IgD-negative memory B cell (primary cell): ENCODE data around the gene SH3RF3. TPM values are rescaled to one million over a fixed set of nuclear protein-coding genes. Genes with fewer than 3 reads are reported as not detected.
A peak's percentile ranks its signal among the peaks of the same experiment; 100 is the strongest.

Source experiments
- H3K27ac Mint-ChIP-seq, 3 donors: one replicate each; pipeline ENCODE4 v1.8.0; 2020 to 2022; ENCODE audit warnings: mild to moderate bottlenecking in 3 of 3, mixed read lengths in 3 of 3, moderate library complexity in 1 of 3
- H3K27me3 Mint-ChIP-seq: one replicate; pipeline ENCODE4 v1.8.0; 2021; ENCODE audit warnings: mixed read lengths
- H3K36me3 Mint-ChIP-seq: one replicate; pipeline ENCODE4 v1.8.0; 2020; ENCODE audit warnings: mild to moderate bottlenecking, mixed read lengths
- H3K4me1 Mint-ChIP-seq, 3 donors: one replicate each; pipeline ENCODE4 v1.8.0; 2020 to 2022; ENCODE audit warnings: mixed read lengths in 3 of 3, mild to moderate bottlenecking in 1 of 3
- H3K4me3 Mint-ChIP-seq, 4 donors: one replicate each; pipeline ENCODE4 v1.8.0; 2020 to 2022; ENCODE audit warnings: mild to moderate bottlenecking in 4 of 4, mixed read lengths in 4 of 4, moderate library complexity in 3 of 4
- H3K9me3 Mint-ChIP-seq, 3 donors: one replicate each; pipeline ENCODE4 v1.8.0; 2020 to 2021; ENCODE audit warnings: mixed read lengths in 3 of 3, mild to moderate bottlenecking in 1 of 3
- polyA plus RNA-seq: library from polyadenylated mRNA; unstranded; fragments of 300-500 nt; fragmentation: Illumina TruSeq; gene quantifications from one replicate; pipeline ENCODE4 v1.2.3, GENCODE V29; 2021

The SH3RF3 gene
- polyA plus RNA-seq, 1 donor from 2014 or later: not detected

- H3K36me3 Mint-ChIP-seq: no peaks in the 10 kb centered on the region
- peaks cover 0 to 3% (median 0%) of the 10 kb centered on the region in 3 donors for H3K4me1 Mint-ChIP-seq
- H3K4me3 Mint-ChIP-seq: no peak overlapping the region
- H3K27ac Mint-ChIP-seq: no peak overlapping the region
- H3K9me3 Mint-ChIP-seq: no peaks in the 10 kb centered on the region
- H3K27me3 Mint-ChIP-seq: peaks cover 4% of the 10 kb centered on the region
These were observed 172.7 kb downstream of the SH3RF3 start for GRCh38 chr2:109301746-109302145.

DNA sequence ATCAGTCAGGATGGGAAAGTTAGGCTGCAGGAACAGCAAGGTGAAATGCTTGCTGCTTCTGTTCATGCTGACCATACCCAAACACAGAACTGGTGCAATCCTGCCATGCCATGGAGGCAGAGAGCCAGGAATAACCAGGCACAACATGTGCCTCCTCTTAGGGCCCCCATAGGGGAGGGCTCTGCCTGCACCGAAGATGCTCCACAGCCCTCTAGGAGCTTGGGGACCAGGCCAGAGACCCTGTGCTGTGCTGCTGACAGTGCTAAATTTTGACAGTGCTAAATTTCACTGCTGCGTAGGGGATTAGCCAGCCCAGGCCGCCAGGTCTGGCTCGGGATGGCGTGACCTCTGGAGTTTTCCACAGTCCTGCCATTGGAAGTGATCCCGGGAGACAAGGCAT is 173.3 kb downstream of the SH3RF3 start:
- Mint-ChIP-seq H3K9me3 (no peaks in the 10 kb centered on the region), H3K36me3 (no peaks in the 10 kb centered on the region), H3K27me3 (peaks cover 4% of the 10 kb centered on the region), H3K4me1 (peaks cover 0 to 3% (median 0%) of the 10 kb centered on the region in 3 donors), H3K4me3 (no peak overlapping the region), H3K27ac (no peak overlapping the region)

DNA sequence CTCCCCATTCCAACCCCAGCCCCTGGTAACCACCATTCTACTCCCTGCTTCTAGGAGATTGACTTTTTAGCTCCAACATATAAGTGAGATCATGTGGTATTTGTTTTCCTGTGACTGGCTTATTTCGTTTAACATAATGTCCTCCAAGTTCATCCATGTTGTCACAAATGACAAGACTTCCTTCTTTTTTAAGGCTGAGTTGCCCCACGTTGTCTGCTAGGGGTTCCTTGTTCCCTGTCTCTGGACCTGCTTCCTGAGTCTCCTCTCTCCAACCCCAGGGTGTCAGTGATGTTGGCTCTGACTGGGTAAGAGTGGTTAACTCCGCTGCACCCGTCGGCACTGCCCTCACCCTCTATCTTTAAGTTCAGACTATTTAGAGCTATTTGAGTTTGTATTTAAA is 175.2 kb downstream of the SH3RF3 start:
- Mint-ChIP-seq H3K27ac (no peak overlapping the region), H3K4me1 (peaks cover 0 to 3% (median 0%) of the 10 kb centered on the region in 3 donors), H3K27me3 (peaks cover 4% of the 10 kb centered on the region)

GRCh38 chr2:109304731-109305470 is 175.9 kb downstream of the SH3RF3 start:
- peaks cover 0 to 3% (median 0%) of the 10 kb centered on the region in 3 donors for H3K4me1 Mint-ChIP-seq
- peak overlapping the region in 1 of 3 donors; percentile 67 for H3K27ac Mint-ChIP-seq
- H3K9me3 Mint-ChIP-seq: peaks cover 0 to 3% (median 0%) of the 10 kb centered on the region in 3 donors
- peaks cover 4% of the 10 kb centered on the region for H3K27me3 Mint-ChIP-seq
- H3K36me3 Mint-ChIP-seq: no peaks in the 10 kb centered on the region
- H3K4me3 Mint-ChIP-seq: no peak overlapping the region

More for the DNA sequence above, 175.2 kb downstream of the SH3RF3 start:
- H3K9me3 Mint-ChIP-seq: peaks cover 0 to 2% (median 0%) of the 10 kb centered on the region in 3 donors
- no peak overlapping the region for H3K4me3 Mint-ChIP-seq
- H3K36me3 Mint-ChIP-seq: no peaks in the 10 kb centered on the region

GRCh38 chr2:109305490-109306167 is 176.6 kb downstream of the SH3RF3 start:
- Mint-ChIP-seq H3K27ac (peak overlapping the region in 1 of 3 donors; percentile 67), H3K4me3 (no peak overlapping the region), H3K9me3 (peaks cover 0 to 3% (median 0%) of the 10 kb centered on the region in 3 donors), H3K4me1 (peaks cover 0 to 3% (median 0%) of the 10 kb centered on the region in 3 donors), H3K27me3 (peaks cover 4% of the 10 kb centered on the region), H3K36me3 (no peaks in the 10 kb centered on the region)

DNA sequence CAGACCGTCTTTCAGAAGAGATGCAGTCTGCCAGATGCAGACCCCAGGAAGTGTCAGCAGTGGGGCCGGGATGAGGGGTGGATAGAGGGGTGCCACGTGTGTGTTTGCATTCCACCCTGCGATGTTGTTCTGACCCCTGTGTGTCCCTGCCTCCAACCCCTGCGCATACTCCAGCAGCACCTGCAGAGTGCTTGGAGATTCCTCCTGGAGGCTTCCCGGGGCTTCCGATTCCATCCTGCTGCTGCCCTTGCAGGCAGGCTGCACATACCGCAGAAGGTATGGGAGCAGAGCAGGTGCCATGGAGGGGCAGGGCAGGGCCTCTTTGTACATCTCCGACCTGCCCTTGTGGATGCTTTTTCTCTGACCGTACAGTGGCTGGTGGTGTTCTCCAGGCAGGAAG is 177.2 kb downstream of the SH3RF3 start:
- peaks cover 4% of the 10 kb centered on the region for H3K27me3 Mint-ChIP-seq
- H3K27ac Mint-ChIP-seq: no peak overlapping the region
- peaks cover 0 to 3% (median 0%) of the 10 kb centered on the region in 3 donors for H3K4me1 Mint-ChIP-seq

GRCh38 chr2:109311771-109312170 is 182.8 kb downstream of the SH3RF3 start:
- Mint-ChIP-seq H3K27ac (no peak overlapping the region), H3K9me3 (peaks cover 0 to 3% (median 0%) of the 10 kb centered on the region in 3 donors), H3K36me3 (no peaks in the 10 kb centered on the region), H3K4me3 (no peak overlapping the region), H3K4me1 (no peaks in the 10 kb centered on the region), H3K27me3 (peaks cover 10% of the 10 kb centered on the region)

More for the DNA sequence above, 177.2 kb downstream of the SH3RF3 start:
- peaks cover 0 to 3% (median 0%) of the 10 kb centered on the region in 3 donors for H3K9me3 Mint-ChIP-seq
- no peak overlapping the region for H3K4me3 Mint-ChIP-seq
- H3K36me3 Mint-ChIP-seq: no peaks in the 10 kb centered on the region

DNA sequence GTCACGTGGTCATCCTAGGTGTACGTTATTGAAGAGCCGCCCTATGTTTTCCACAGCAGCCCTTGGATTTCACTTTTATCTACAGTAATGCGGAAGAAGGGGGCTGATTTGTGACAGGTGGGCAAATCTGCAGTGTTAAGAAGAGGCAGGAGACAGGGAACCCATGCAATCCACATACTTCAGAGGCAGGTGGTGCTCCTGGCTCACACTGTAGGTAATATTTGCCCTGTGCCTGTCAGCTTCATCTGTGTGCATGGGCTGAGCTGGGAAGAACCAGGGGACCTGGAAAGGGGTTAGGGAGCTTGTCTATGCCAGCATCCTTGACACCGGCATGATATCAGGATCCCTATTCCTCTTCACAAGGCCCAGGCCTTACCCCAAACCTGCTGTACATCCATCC is 183.9 kb downstream of the SH3RF3 start:
- peaks cover 10% of the 10 kb centered on the region for H3K27me3 Mint-ChIP-seq
- no peaks in the 10 kb centered on the region for H3K36me3 Mint-ChIP-seq
- H3K4me1 Mint-ChIP-seq: no peaks in the 10 kb centered on the region
- H3K9me3 Mint-ChIP-seq: peaks cover 0 to 3% (median 0%) of the 10 kb centered on the region in 3 donors
- no peak overlapping the region for H3K27ac Mint-ChIP-seq
- no peak overlapping the region for H3K4me3 Mint-ChIP-seq

DNA sequence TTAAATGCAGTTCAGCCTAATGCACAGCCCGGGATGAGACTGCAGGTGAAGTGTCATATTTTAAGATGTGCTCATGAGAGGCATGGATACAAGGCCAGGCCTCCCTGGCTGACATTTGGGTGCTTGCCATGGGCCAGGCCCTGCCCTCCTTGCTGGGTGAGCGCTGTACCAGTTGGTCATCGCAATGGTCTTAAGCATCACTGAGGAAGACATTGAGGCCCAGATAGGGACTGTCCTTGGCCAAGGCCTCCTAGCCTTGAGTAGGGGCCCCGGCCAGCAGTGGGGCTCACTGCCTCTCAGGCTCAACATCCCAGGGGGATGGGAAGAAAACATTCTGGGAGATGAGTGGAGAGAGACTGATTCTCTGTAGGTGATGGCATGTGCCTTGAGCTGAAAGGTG is 184.3 kb downstream of the SH3RF3 start:
- H3K4me3 Mint-ChIP-seq: peak overlapping the region in 1 of 4 donors; percentile 39
- no peaks in the 10 kb centered on the region for H3K36me3 Mint-ChIP-seq
- no peak overlapping the region for H3K27ac Mint-ChIP-seq
- H3K27me3 Mint-ChIP-seq: peaks cover 11% of the 10 kb centered on the region
- peaks cover 0 to 3% (median 0%) of the 10 kb centered on the region in 3 donors for H3K9me3 Mint-ChIP-seq
- H3K4me1 Mint-ChIP-seq: no peaks in the 10 kb centered on the region

- H3K4me1 Mint-ChIP-seq: no peaks in the 10 kb centered on the region
- no peak overlapping the region for H3K27ac Mint-ChIP-seq
- H3K4me3 Mint-ChIP-seq: no peak overlapping the region
These were observed 187.1 kb downstream of the SH3RF3 start for GRCh38 chr2:109316091-109316490.

GRCh38 chr2:109317471-109318095 is 188.6 kb downstream of the SH3RF3 start:
- Mint-ChIP-seq H3K27me3 (peaks cover 8% of the 10 kb centered on the region), H3K4me3 (no peak overlapping the region), H3K27ac (no peak overlapping the region), H3K36me3 (no peaks in the 10 kb centered on the region), H3K4me1 (no peaks in the 10 kb centered on the region), H3K9me3 (no peaks in the 10 kb centered on the region)

More at GRCh38 chr2:109316091-109316490, 187.1 kb downstream of the SH3RF3 start:
- H3K36me3 Mint-ChIP-seq: no peaks in the 10 kb centered on the region
- H3K27me3 Mint-ChIP-seq: peaks cover 11% of the 10 kb centered on the region
- H3K9me3 Mint-ChIP-seq: no peaks in the 10 kb centered on the region

- H3K9me3 Mint-ChIP-seq: no peaks in the 10 kb centered on the region
- no peak overlapping the region for H3K4me3 Mint-ChIP-seq
- H3K27ac Mint-ChIP-seq: no peak overlapping the region
- no peaks in the 10 kb centered on the region for H3K4me1 Mint-ChIP-seq
- H3K36me3 Mint-ChIP-seq: no peaks in the 10 kb centered on the region
- peaks cover 7% of the 10 kb centered on the region for H3K27me3 Mint-ChIP-seq
These were observed 189.3 kb downstream of the SH3RF3 start for GRCh38 chr2:109318150-109318948.

- no peaks in the 10 kb centered on the region for H3K4me1 Mint-ChIP-seq
These were observed 189.9 kb downstream of the SH3RF3 start for GRCh38 chr2:109318949-109319342.

DNA sequence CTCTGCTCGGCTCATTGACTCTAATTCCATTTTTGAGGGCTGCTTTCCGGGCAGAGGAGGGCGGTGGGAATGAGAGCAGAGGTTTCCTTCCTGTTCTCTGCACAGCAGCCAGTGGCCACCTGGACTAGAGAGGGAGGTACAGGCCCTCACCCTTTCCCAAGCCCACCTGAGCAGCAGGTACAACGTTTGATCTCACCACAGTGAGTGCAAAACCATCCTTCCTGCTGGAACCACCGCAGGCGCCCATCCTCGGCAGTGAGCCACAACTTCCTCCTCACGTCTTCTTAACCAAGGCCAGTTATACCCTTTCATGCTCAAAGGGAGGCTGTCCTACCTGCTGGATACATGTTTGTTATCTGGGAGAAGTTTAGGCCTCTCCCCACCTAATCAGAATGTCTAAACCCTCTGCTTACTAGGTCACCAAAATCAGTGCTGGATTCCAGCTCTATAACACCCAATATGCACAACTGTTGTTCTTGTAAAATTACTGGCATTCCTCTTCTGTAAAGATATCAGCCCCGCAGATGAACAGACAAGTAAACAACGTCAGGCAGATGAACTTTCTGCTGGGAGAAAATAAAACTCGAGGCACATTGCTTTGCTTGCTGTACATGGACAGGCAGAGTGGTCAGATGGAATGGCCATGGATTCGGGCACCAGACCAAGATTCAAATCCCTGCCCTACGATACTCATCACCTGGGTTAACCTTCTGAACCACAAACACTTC is 191.4 kb downstream of the SH3RF3 start:
- no peaks in the 10 kb centered on the region for H3K9me3 Mint-ChIP-seq
- H3K36me3 Mint-ChIP-seq: no peaks in the 10 kb centered on the region
- no peak overlapping the region for H3K27ac Mint-ChIP-seq
- H3K27me3 Mint-ChIP-seq: peaks cover 4% of the 10 kb centered on the region
- no peaks in the 10 kb centered on the region for H3K4me1 Mint-ChIP-seq
- peak overlapping the region in 1 of 4 donors; percentile 19 for H3K4me3 Mint-ChIP-seq

More at GRCh38 chr2:109318949-109319342, 189.9 kb downstream of the SH3RF3 start:
- Mint-ChIP-seq H3K27me3 (peaks cover 4% of the 10 kb centered on the region), H3K9me3 (no peaks in the 10 kb centered on the region), H3K4me3 (no peak overlapping the region), H3K27ac (no peak overlapping the region), H3K36me3 (no peaks in the 10 kb centered on the region)
